ENCODE measurements around the gene RHBDL2. TPM values are rescaled to one million over a fixed set of nuclear protein-coding genes. Genes with fewer than 3 reads are reported as not detected.

The RHBDL2 gene
- total RNA-seq, 1 donor from 2014 or later = not detected

DNA sequence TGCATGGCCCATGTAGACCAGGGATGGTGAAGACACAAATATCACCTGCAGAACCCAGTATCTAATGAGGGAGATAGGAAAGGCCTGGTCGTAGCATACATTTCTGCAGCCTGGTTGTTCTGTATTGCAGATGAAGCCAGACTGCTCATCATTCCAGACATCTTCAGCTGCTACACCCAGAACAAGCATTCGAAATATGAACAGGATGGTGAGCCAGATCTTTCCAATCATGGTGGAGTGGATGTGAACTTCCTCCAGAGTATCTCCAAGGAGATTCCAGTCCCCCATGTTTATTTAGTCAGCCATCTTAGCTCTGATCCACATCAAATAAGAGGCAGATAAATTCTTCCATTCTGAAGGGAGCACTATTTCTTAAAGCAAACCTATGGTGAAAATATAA lies 65.8 kb downstream of the RHBDL2 start:
- no peak for DNase-seq (ENCODE audit: low read depth)
- H3K4me3 ChIP-seq (ENCODE audit: low read depth, low read length) = no peak overlapping the region
- TF ChIP-seq, protein P1, sequence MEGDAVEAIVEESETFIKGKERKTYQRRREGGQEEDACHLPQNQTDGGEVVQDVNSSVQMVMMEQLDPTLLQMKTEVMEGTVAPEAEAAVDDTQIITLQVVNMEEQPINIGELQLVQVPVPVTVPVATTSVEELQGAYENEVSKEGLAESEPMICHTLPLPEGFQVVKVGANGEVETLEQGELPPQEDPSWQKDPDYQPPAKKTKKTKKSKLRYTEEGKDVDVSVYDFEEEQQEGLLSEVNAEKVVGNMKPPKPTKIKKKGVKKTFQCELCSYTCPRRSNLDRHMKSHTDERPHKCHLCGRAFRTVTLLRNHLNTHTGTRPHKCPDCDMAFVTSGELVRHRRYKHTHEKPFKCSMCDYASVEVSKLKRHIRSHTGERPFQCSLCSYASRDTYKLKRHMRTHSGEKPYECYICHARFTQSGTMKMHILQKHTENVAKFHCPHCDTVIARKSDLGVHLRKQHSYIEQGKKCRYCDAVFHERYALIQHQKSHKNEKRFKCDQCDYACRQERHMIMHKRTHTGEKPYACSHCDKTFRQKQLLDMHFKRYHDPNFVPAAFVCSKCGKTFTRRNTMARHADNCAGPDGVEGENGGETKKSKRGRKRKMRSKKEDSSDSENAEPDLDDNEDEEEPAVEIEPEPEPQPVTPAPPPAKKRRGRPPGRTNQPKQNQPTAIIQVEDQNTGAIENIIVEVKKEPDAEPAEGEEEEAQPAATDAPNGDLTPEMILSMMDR (conservative IDR thresholded peaks at IDR 0.05; ENCODE audit: low read depth, low read length) = no peak

DNA sequence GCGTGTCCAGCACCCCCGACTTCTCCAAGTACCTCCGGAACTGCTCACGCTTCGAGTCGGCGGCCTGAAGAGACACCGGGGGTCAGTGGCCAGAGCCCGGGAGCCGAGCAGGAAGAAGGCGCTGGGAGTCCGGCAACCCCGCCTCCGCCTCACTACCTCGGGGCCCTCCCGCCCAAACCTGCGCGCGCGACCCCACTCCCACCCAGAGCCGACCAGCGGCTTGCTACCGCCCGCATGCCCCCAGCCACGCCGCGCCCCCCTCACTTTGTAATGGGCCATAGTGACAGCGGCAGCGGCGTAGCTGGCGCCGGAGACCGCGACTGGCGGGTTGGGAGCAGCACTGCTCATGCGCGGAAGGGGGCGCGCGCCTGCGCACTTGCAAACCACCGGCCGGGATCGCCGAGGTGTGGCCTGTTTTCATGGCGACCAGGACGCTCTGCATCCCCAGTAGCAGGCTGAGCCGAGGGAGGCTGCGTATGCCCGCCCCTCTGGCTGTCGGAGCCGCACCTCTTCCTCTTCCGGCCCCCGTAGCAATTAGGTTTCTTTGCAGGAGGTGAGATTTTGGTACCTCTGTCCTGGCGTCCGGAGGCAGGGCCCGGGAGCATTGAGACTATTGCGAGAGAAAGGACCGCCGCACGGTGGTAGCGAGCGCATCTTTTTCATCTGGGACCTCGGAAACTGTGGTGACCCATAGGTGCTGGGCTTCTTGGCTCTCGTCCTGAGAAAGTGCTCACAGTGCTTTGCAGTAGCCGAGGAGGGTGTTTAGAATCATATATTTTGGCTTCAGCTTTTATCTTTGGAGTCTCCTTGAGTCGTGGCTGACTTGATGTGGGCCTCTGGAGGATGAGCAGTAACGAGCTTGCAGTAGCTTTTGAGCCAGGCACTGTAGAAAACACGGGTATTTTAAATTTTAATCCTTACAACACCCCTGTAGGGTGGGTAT lies 68.3 kb downstream of the RHBDL2 start, which contains the start of gene MYCBP:
Gene MYCBP (minus strand): TSS at position 322 of the 943 bp plus-strand sequence. CDS start 43 bp downstream, at position 279.
- TF ChIP-seq, protein P1 (conservative IDR thresholded peaks at IDR 0.05; ENCODE audit: low read depth, low read length) = no peak
- no peak for DNase-seq (ENCODE audit: low read depth)
- peak within 1 kb of the TSS; percentile 90 for H3K4me3 ChIP-seq (ENCODE audit: low read depth, low read length)

DNA sequence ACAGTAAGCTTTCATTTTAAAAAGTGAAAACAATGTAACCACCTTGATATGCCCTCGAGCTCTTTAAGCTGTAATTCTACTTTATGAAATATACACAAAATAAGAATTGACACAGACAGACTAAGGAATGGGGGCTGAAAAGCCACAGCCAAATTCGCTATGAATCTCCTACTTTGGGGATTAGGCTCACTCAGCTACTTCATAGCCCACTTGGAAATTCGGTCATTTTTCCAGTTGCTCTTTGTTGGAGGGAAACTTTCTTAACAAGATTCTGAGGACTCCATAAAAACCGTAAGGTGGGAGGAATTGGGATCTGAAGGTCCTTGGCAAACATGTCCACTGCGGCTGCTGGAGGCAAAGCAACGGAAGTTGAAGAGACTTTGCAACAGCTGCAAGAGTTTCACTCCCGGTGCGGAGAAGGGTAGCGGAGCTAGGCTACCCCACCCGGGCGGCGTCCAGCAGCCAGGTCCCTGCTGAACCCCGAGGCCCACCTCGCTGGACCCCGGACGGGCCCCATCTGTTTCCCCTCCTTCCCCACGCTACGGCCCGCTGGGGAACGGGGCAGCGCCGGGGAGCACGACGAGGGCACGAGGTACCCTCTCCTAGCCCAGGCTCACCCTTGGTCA lies 69.1 kb downstream of the RHBDL2 start:
- DNase-seq (ENCODE audit: low read depth) = no peak
- H3K4me3 ChIP-seq (ENCODE audit: low read depth, low read length) = peak overlapping the region; percentile 90
- TF ChIP-seq, protein P1 (conservative IDR thresholded peaks at IDR 0.05; ENCODE audit: low read depth, low read length) = no peak

DNA sequence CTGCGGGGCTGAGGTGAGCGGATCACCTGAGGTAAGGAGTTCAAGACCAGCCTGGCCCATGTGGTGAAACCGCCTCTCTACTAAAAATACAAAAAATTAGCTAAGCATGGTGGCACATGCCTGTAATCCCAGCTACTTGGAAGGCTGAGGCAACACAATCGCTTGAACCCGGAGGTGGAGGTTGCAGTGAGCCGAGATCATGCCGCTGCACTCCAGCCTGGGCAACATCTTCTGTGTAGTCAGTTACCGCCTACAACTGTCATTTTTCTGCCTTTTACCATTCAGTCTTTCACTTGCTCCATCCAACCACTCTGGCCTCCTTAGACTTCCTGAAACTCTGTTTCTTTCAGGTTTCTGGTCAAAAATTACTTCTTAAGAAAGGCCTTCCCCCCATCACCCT lies 70.6 kb downstream of the RHBDL2 start:
- TF ChIP-seq, protein P1 (conservative IDR thresholded peaks at IDR 0.05; ENCODE audit: low read depth, low read length) = no peak
- H3K4me3 ChIP-seq (ENCODE audit: low read depth, low read length) = no peak overlapping the region
- no peak for DNase-seq (ENCODE audit: low read depth)

DNA sequence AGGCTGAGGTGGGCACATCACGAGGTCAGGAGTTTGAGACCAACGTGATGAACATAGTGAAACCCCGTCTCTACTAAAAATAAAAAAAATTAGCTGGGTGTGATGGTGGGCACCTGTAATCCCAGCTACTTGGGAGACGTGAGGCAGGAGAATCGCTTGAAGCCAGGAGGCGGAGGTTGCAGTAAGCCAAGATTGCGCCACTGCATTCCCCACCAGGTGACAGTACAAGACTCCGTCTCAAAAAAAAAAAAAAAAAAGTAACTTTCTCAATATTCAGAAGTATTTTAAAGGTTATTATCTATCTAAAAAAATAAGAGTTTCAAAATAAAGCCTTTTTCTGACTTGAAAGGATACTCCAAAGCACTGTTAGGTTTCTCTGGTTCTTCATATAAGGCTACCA lies 74.4 kb downstream of the RHBDL2 start:
- TF ChIP-seq, protein P1 (conservative IDR thresholded peaks at IDR 0.05; ENCODE audit: low read depth, low read length) = no peak
- no peak for DNase-seq (ENCODE audit: low read depth)
- H3K4me3 ChIP-seq (ENCODE audit: low read depth, low read length) = no peak overlapping the region

DNA sequence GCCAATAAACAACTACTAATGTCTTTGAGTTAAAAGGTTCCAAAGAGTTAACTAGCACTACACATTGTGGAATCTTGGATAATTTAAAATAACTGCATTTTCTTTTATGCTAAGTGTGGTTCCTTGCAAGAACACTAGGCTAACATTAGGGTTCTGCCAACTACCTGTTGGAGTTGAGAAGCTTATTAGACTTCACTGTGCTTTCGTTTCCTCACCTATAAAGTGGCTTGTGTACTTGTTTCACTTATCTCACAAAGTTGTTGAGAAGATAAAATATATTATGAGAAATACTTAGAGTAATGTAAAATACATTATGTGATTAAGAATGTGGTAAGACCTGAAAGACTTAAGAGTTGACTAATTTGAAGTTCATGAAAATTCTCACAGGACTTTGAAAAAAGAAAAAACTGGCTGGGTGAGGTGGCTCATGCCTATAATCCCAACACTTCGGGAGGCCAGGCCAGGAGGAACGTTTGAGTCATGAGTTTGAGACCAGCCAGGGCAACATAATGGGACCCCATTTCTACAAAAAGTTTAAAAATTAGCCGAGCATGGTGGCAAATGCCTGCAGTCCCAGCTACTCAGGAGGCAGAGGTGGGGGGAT lies 76.4 kb downstream of the RHBDL2 start:
- TF ChIP-seq, protein P1 (conservative IDR thresholded peaks at IDR 0.05; ENCODE audit: low read depth, low read length) = no peak
- DNase-seq (ENCODE audit: low read depth) = no peak
- no peak overlapping the region for H3K4me3 ChIP-seq (ENCODE audit: low read depth, low read length)

All from epithelial cell of proximal tubule (primary cell).